ENCODE measurements around the gene MALT1.

MALT1 gene

DNA sequence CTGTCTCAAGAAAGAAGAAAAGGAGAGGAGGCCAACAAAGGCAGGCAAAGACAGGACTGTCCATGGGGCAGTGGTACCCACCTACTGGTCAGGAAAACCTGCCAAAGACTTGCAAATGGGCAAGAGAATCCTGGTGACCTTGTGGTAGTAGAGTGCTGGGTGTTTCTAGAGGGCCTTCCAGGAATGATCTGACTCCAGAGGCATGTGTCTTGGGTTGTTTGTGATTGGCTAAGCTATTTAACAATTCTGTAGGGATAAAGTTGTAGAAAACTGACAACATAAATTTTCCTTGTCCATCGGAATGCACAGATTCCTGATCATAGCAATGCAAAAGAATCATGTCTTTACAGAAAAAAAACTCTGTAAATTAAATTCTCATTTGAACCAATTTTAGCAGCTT lies 125.0 kb downstream of the MALT1 start:
- in situ Hi-C loops (cut with MboI; ENCODE audit: low sequenced_read_pairs), result no loop called here

GRCh38 chr18:58800582-58800981 lies 129.3 kb downstream of the MALT1 start:
- in situ Hi-C loops (cut with MboI; ENCODE audit: low sequenced_read_pairs), result no loop called here

GRCh38 chr18:58802959-58803358 lies 131.7 kb downstream of the MALT1 start:
- in situ Hi-C loops (cut with MboI; ENCODE audit: low sequenced_read_pairs), result no loop called here

- in situ Hi-C loops (cut with MboI; ENCODE audit: low sequenced_read_pairs), result no loop called here
These were observed 132.7 kb downstream of the MALT1 start for GRCh38 chr18:58803978-58804377.
